Measurements from ENCODE around the gene CUL1. TPM values are rescaled to one million over a fixed set of nuclear protein-coding genes. Genes with fewer than 3 reads are reported as not detected.

The CUL1 gene
- total RNA-seq, 1 donor from 2014 or later = 40.5 TPM

- Histone ChIP-seq H3K27me3 (ENCODE audit: control insufficient read depth, insufficient read depth, low read length) (no peaks in the 10 kb centered on the region), H3K36me3 (ENCODE audit: control insufficient read depth, insufficient read depth, low read length) (peaks cover 3% of the 10 kb centered on the region), H3K4me3 (ENCODE audit: low read depth, low read length) (no peak overlapping the region)
- no peak for TF ChIP-seq CTCF (IDR thresholded peaks at IDR 0.05; ENCODE audit: insufficient read depth, low read length, severe bottlenecking)
- FAIRE-seq = no peak
- DNase-seq (ENCODE audit: low read depth) = no peak
These were observed 122.7 kb downstream of the CUL1 start for GRCh38 chr7:148821422-148821821.

- no peak overlapping the region for H3K4me3 ChIP-seq (ENCODE audit: low read depth, low read length)
- H3K27me3 ChIP-seq (ENCODE audit: control insufficient read depth, insufficient read depth, low read length) = no peaks in the 10 kb centered on the region
- FAIRE-seq (no peak), DNase-seq (ENCODE audit: low read depth) (no peak)
- H3K36me3 ChIP-seq (ENCODE audit: control insufficient read depth, insufficient read depth, low read length) = no peaks in the 10 kb centered on the region
- no peak for TF ChIP-seq CTCF (IDR thresholded peaks at IDR 0.05; ENCODE audit: insufficient read depth, low read length, severe bottlenecking)
These were observed 126.2 kb downstream of the CUL1 start for GRCh38 chr7:148824864-148825263.

- TF ChIP-seq CTCF (IDR thresholded peaks at IDR 0.05; ENCODE audit: insufficient read depth, low read length, severe bottlenecking) = no peak
- Histone ChIP-seq H3K27me3 (ENCODE audit: control insufficient read depth, insufficient read depth, low read length) (no peaks in the 10 kb centered on the region), H3K36me3 (ENCODE audit: control insufficient read depth, insufficient read depth, low read length) (no peaks in the 10 kb centered on the region), H3K4me3 (ENCODE audit: low read depth, low read length) (no peak overlapping the region)
- FAIRE-seq = no peak
- no peak for DNase-seq (ENCODE audit: low read depth)
These were observed 126.6 kb downstream of the CUL1 start for GRCh38 chr7:148825338-148825737.

- peaks cover 1% of the 10 kb centered on the region for H3K36me3 ChIP-seq (ENCODE audit: control insufficient read depth, insufficient read depth, low read length)
These were observed 130.3 kb downstream of the CUL1 start for GRCh38 chr7:148828965-148829364.

GRCh38 chr7:148830897-148831692 lies 132.4 kb downstream of the CUL1 start:
- Histone ChIP-seq H3K4me3 (ENCODE audit: low read depth, low read length) (no peak overlapping the region), H3K36me3 (ENCODE audit: control insufficient read depth, insufficient read depth, low read length) (peaks cover 1% of the 10 kb centered on the region), H3K27me3 (ENCODE audit: control insufficient read depth, insufficient read depth, low read length) (no peaks in the 10 kb centered on the region)
- DNase-seq (ENCODE audit: low read depth) (no peak), FAIRE-seq (no peak)
- no peak for TF ChIP-seq CTCF (IDR thresholded peaks at IDR 0.05; ENCODE audit: insufficient read depth, low read length, severe bottlenecking)

More at GRCh38 chr7:148828965-148829364, 130.3 kb downstream of the CUL1 start:
- no peak overlapping the region for H3K4me3 ChIP-seq (ENCODE audit: low read depth, low read length)
- DNase-seq (ENCODE audit: low read depth) (no peak), FAIRE-seq (no peak)
- TF ChIP-seq CTCF (IDR thresholded peaks at IDR 0.05; ENCODE audit: insufficient read depth, low read length, severe bottlenecking) = no peak
- no peaks in the 10 kb centered on the region for H3K27me3 ChIP-seq (ENCODE audit: control insufficient read depth, insufficient read depth, low read length)

- Histone ChIP-seq H3K36me3 (ENCODE audit: control insufficient read depth, insufficient read depth, low read length) (peaks cover 1% of the 10 kb centered on the region), H3K27me3 (ENCODE audit: control insufficient read depth, insufficient read depth, low read length) (no peaks in the 10 kb centered on the region), H3K4me3 (ENCODE audit: low read depth, low read length) (no peak overlapping the region)
- TF ChIP-seq CTCF (IDR thresholded peaks at IDR 0.05; ENCODE audit: insufficient read depth, low read length, severe bottlenecking) = no peak
- DNase-seq (ENCODE audit: low read depth) (no peak), FAIRE-seq (no peak)
These were observed 133.1 kb downstream of the CUL1 start for GRCh38 chr7:148831782-148832181.

Data from bronchial epithelial cell (primary cell).